Measurements from ENCODE around the gene ALDH3A1.

The ALDH3A1 gene

DNA sequence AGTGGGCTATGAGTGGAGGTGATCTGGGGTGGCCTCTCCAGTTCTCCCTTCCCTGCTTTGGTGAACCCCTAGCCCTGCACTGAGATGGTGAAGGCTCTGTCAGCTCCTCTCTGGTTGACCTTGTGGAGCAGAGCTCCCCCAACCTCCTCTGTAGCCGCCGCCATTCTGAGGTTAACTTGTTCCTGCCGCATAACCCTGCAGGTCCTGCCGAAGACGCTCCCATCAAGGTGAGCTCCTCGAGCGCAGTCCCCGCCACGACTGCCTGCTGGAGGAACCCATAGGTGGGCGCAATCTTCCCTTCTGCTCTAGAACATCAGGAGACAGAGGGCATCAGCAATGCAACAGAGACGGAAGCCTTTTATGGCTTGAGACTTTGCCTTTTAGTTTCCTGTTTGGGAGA, 16.5 kb downstream of the ALDH3A1 start:
- no peak overlapping the region for H3K4me3 ChIP-seq (ENCODE audit: low read depth, low read length)
- TF ChIP-seq CTCF (IDR thresholded peaks at IDR 0.05; ENCODE audit: low read depth, low read length) = no peak

- no peak overlapping the region for H3K4me3 ChIP-seq (ENCODE audit: low read depth, low read length)
- TF ChIP-seq CTCF (IDR thresholded peaks at IDR 0.05; ENCODE audit: low read depth, low read length) = no peak
Observed at GRCh38 chr17:19730843-19731242, 17.3 kb downstream of the ALDH3A1 start.

GRCh38 chr17:19729900-19730299, 18.2 kb downstream of the ALDH3A1 start:
- no peak overlapping the region for H3K4me3 ChIP-seq (ENCODE audit: low read depth, low read length)
- TF ChIP-seq CTCF (IDR thresholded peaks at IDR 0.05; ENCODE audit: low read depth, low read length) = no peak

DNA sequence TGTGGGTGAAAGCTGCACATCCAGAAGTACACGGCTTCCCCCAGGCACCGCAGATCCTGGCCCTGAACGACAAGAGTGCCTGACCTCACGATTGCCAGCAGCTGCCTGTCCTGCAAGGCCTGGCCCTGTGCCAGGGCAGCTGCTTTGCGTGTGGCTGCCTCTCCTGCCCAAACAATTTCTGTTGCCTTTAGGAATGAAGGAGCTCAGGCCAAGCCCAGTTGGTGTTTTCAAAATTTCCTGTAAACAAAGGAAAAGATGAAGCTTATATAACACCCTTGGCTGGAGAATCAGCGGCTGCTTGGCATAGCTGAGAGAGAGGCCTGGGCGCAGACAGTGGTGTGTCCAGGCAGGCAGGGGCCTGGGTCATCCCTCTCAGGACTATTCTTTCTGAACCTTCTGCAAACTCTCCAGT, 20.0 kb downstream of the ALDH3A1 start:
- TF ChIP-seq CTCF (IDR thresholded peaks at IDR 0.05; ENCODE audit: low read depth, low read length) = no peak
- no peak overlapping the region for H3K4me3 ChIP-seq (ENCODE audit: low read depth, low read length)

GRCh38 chr17:19727501-19728078, 20.5 kb downstream of the ALDH3A1 start:
- H3K4me3 ChIP-seq (ENCODE audit: low read depth, low read length) = no peak overlapping the region

GRCh38 chr17:19726631-19727376, 21.3 kb downstream of the ALDH3A1 start:
- no peak for TF ChIP-seq CTCF (IDR thresholded peaks at IDR 0.05; ENCODE audit: low read depth, low read length)

More at GRCh38 chr17:19727501-19728078, 20.5 kb downstream of the ALDH3A1 start:
- TF ChIP-seq CTCF (IDR thresholded peaks at IDR 0.05; ENCODE audit: low read depth, low read length) = no peak

DNA sequence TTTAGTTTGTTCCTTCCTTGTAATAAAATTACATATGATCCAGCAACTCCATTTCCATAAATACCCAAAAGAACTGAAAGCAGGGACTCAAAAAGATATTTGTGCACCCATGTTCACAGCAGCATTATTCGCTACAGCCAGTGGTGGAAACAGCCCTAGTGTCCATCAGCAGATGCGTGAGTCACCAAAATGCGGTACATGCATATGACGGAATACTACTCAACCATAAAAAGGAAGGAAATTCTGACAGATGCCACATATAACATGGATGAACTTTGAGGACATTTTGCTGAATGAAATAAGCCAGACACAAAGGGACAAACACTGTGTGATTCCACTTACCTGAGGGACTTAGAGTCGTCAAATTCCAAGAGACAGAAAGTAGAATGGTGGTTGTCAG, 22.6 kb downstream of the ALDH3A1 start:
- TF ChIP-seq CTCF (IDR thresholded peaks at IDR 0.05; ENCODE audit: low read depth, low read length) = no peak
- no peak overlapping the region for H3K4me3 ChIP-seq (ENCODE audit: low read depth, low read length)

More at GRCh38 chr17:19726631-19727376, 21.3 kb downstream of the ALDH3A1 start:
- no peak overlapping the region for H3K4me3 ChIP-seq (ENCODE audit: low read depth, low read length)

All from WI38 (cell line).